Measurements from ENCODE around the gene AMPD2.
"Not testable (repeated sequence)": the region's sequence is repeated elsewhere in the genome, so short reads cannot be mapped to it uniquely, and the experiment has no call there.

The AMPD2 gene

DNA sequence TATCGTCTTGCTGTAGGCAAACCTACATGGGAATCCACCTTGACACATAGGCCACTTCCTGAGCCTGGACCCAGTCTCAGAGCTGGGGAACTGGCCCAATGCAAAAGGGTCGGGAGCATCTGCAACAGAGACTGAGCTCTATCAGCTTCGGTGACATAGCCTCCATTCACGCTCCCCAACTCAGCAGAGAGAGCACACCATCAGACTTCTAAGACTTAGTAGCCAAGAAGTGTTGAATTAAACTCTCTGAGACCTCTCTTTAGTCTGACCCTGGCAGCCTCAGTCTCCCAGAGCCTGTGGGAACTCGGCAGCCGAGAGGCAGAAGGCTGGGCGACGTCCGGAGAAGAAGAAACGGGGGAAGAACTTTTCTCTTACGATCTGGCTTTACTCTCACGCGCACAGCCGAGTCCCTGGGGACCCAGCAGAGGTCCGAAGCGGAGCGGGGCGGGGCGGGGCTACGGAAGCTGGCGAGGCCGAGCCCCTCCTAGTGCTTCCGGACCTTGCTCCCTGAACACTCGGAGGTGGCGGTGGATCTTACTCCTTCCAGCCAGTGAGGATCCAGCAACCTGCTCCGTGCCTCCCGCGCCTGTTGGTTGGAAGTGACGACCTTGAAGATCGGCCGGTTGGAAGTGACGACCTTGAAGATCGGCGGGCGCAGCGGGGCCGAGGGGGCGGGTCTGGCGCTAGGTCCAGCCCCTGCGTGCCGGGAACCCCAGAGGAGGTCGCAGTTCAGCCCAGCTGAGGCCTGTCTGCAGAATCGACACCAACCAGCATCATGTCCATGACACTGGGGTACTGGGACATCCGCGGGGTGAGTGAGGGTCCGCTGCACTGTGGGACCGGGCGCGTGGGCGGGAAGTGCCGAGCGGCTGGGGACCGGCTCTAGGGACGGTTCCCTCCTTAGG, 36.2 kb downstream of the AMPD2 start, which contains the start of gene GSTM4:
TSS of gene GSTM4 (plus strand) at position 485 of the 905 bp plus-strand sequence. CDS start at position 776, 291 bp downstream.
- TF ChIP-seq CTCF (conservative IDR thresholded peaks at IDR 0.05), result peak; percentile 27
- H3K27ac ChIP-seq, result peak within 1 kb of the TSS; percentile 40; the same call in 1 of the 2 replicates

- TF ChIP-seq CTCF (conservative IDR thresholded peaks at IDR 0.05), result no peak
- H3K27ac ChIP-seq, result no peak overlapping the region
These were observed 37.8 kb downstream of the AMPD2 start for GRCh38 chr1:109657395-109657794.

DNA sequence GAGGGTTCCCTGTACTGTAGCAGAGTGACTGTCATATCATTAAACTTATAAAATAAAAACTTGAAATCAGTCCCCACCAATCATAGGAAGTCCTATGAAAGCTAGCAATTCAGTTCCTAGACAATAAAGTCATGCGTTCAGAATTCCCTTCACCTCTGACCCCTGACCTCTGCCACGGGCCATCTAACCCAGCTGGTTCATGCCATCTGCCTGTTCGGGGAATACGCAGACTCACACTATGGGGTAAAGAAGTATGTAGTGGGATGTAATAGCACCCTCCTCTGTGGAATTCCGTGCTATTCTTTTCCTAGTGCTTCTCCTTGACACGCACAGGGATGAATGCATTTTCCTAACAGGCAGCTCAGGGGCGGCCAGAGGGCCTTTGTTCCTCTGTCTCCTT, 38.3 kb downstream of the AMPD2 start:
- no peak overlapping the region for H3K27ac ChIP-seq
- no peak for TF ChIP-seq CTCF (conservative IDR thresholded peaks at IDR 0.05)

DNA sequence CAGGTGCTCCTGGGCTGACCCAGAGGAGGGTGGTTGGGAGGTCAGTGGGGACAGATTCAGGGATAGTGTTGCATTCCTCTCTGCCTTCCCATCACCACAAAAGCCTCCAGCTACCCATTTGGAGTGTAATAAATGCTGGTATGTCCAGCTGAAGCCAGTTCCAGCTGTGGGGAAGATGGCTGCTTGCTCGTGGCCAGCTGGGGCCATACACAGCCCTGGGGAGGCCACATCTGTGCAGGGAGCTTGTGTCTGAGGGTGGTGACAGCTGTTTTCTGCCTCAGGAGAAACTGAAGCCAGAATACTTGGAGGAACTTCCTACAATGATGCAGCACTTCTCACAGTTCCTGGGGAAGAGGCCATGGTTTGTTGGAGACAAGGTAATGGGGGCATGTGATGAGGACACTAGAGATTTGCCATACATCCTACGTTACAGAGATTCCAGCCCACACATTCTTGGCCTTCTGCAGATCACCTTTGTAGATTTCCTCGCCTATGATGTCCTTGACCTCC, 39.0 kb downstream of the AMPD2 start:
- TF ChIP-seq CTCF (conservative IDR thresholded peaks at IDR 0.05), result no peak
- no peak overlapping the region for H3K27ac ChIP-seq

DNA sequence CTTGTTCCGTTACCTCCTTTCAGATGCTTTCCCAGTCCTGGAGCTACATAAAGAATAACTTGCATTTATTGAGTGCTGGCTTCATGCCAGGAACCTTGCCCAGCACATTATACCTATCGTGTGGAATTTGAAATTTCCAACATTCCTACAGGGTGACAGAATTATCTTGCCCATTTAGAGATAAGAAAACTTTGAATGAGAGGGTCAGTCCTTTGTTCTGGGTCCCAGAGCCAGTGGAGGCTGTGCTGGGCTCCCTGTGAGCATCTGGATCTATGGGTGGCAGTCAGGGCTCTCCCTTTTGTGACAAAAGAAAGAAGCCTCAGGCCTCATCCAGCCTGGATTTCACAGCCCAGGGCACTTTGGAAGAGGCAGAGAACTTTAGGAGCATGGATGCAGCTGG, 39.5 kb downstream of the AMPD2 start:
- H3K27ac ChIP-seq, result no peak overlapping the region
- TF ChIP-seq CTCF (conservative IDR thresholded peaks at IDR 0.05), result no peak

DNA sequence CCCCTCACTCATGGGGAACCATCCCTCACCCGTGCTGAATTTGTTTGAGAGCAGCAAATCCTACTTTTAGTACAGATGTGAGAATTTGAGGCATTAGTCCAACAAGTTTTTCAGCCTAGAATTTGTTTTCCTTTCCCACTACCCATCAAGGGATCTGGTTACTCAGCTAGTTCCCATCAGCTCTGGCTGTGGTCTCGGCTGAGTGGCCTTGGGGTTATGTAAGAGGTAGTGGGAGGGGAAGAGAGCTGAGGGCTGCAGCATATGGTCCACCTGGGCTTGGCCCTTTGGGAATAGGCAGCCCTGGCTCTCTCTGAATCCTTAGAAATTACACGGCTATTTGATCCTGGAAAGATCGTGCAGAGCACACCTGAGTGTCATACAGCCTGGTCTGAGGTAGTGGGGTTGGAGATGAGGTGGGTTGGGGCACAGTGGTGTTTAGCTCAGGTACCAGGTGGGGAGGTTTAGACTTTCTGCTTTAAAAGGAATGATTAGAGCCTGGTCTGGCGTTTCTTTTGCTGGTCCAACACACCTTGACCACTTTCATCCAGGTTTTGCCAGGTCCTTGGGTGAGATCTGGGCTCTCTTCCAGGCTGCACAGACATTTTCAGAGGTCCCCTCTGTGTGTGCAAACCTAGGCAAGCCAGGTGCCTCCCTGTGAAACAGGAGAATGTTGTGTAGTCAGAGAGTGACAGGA, 40.5 kb downstream of the AMPD2 start:
- H3K27ac ChIP-seq, result no peak overlapping the region
- no peak for TF ChIP-seq CTCF (conservative IDR thresholded peaks at IDR 0.05)

- H3K27ac ChIP-seq, result not testable (repeated sequence)
These were observed 41.0 kb downstream of the AMPD2 start for GRCh38 chr1:109660691-109661026.
